ELR (cell line): ENCODE measurements around the gene BCL7B.
"Not testable (repeated sequence)": the region's sequence is repeated elsewhere in the genome, so short reads cannot be mapped to it uniquely, and the experiment has no call there.

Experiments
- DNase-seq: peaks from one replicate; pipeline ENCODE4 v3.0.0-alpha.2; 2015; ENCODE audit warnings: low read depth

BCL7B gene

DNA sequence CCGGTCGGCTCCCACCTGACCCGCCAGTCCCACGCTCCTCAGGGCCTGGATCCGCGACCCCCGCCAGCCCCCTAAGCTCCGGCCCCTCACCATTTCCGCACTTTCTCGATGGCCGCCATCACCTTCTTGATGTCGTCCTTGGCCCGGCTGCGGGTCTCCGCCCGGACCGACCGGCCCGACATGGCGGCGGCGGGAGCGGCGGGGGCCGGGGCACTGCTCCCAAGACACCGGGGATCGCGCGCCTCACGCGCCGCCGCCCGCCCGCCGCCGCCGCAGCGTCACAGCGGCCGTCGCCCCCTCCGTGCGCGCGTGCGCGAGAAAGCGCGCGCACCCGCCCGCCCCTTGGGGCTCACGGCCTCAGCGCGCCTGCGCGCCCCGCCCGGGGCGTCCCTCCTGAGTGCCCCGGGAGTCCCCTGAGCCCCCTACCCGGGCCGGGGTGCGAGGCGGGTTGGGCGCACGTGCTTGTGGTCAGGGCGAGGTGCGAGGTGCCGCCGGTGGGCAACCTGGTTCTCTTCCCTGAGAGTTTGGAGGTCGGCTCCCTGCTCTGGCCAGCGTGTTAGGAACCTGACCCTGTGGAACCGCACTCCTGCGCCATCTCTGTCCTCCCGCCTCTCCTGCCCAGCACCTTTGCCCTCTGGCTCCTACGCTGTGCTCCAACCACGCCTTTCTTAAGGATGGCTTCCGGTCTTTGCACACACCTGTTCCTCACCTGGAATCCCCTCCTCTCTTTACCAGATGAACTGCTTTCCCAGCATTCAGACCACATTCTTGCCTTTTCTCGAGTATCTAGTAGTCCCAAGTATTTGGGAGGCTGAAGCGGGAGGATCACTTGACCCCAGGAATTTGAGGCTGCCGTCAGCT is at the start of gene BCL7B:
Gene BCL7B, minus strand, starts transcription at position 294 of the 861 bp plus-strand sequence. Its CDS starts 112 bp downstream, at position 182.
- peak; percentile 69 for DNase-seq

DNA sequence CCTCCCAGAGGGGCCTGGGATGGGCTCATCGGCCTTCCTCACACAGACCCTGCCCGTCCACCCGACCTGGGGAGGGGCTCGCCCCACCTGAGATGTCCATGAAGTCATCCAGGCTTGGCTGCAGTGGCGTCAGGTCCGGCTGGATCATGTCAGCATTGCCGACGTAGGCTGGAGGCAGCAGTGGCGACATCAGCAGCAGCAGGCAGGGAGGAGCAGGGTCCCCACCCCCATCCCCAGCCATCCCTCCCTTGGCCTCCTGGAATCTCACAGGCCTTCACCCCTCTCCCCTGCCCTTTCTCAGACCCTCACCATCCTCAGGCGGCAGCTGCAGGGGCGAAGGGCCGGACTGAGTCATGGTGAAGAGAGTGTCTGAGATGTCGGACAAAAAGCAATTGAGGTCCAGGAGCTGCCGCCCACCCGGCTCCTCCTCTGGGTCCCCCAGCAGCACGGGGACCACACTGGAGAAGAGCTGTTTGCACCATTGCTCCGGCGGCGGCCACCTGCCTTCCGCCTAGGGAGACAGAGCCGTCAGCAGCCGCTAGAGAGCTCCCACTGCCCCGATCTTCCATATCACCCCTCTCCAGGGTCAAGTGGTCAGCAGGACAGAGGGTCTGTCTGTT is 48.2 kb upstream of the BCL7B start:
- no peak for DNase-seq

- DNase-seq: peak; percentile 47
Observed at GRCh38 chr7:73602721-73603651, 45.5 kb upstream of the BCL7B start.

GRCh38 chr7:73599916-73600315 is 42.4 kb upstream of the BCL7B start:
- DNase-seq: no peak

GRCh38 chr7:73599151-73599882 is 41.8 kb upstream of the BCL7B start:
- no peak for DNase-seq

DNA sequence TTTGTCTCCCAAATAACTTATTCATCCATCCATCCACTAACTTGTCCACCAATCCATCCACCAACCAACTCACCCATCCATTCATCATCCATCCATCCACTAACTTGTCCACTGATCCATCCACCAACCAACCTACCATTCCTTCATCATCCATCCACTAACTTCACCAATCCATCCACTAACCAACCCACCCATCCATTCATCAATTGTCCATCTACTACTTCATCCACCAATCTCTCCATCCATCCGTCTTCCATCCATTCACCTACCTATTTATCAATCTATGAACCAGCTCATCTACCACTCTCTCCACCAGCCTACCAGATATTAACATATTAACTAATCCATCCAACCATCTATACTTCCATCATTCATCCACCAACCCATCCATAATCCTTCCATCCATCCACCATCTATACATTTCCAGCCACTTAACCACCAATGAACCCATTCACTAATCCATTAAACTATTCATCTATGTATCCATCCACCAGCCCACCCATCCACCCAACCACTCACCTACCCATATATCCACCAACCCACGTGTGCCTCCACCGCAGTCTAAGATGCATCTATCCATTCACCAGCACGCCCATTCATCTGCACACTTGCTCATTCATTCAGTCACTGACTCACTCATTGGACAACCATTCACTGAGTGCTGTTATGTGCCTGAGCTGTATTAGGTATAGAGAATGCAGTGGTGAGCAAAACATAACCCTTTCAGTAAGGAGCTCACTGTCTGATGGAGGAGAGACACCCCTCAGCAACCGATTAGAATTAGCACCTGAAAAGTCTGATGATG is 40.7 kb upstream of the BCL7B start:
- no peak for DNase-seq

DNA sequence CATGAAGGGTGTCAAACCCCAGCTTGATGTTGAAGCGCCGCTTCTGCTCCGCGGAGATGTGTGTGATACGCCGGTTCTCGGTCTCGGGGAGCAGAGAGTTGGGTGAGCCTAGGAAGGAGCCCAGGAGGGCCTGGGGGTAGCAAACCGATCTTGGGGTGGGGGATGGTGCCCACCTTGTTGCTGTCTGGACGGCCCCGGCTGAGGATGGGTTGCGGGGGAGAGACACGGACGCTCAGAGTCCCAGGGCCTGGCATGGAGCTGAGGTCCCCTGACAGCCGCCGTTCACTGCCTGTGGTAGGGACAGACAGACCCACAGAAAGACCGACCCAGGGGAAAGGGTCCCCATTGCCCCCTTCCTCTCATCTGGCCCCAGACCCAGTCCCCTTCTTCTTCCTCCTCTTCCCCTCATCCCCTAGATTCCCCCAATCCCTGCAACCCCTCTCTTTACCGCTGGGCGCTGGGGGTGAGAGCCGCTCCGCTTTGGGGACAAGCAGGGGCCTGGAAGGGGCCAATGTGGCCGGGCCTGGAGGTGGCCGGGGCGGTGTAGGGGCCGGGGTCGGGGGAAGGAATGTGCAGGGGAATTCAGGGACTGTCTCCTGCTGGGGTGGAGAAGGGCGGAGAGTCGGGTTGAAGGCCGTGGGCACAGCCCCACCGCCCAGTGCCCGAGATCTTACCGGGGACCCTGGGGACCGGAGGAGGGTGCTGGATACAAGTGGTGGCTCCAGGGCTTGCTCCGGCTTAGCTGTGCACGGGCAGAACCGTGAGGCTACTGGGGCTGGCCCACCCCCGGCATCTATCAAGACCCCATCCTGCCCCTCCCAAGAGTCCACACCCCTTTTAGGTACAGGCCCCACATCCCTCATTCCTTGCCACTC is 38.9 kb upstream of the BCL7B start:
- DNase-seq: no peak

DNA sequence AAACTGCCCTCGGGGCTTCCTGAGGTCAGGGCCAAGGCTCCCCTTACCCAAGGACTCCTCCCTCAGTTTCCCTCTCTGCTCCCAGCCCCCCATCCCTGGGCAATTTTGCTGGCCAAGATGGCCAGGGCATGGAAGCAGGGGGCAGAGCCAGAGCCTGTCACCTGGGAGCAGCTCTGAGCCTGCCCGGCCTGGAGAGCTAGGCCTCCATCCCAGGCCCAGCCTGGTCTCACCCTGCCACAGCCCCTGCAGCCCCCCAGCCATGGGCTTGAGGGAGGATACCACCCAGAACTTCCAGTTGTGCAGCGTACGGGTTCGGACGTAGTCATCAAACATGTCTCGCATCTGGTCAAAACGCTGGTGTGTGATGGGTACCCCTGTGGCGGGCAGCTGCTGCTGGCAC is 37.9 kb upstream of the BCL7B start:
- no peak for DNase-seq

GRCh38 chr7:73593207-73594045 is 35.9 kb upstream of the BCL7B start:
- DNase-seq: no peak

GRCh38 chr7:73586911-73587310 is 29.4 kb upstream of the BCL7B start:
- DNase-seq: no peak

DNA sequence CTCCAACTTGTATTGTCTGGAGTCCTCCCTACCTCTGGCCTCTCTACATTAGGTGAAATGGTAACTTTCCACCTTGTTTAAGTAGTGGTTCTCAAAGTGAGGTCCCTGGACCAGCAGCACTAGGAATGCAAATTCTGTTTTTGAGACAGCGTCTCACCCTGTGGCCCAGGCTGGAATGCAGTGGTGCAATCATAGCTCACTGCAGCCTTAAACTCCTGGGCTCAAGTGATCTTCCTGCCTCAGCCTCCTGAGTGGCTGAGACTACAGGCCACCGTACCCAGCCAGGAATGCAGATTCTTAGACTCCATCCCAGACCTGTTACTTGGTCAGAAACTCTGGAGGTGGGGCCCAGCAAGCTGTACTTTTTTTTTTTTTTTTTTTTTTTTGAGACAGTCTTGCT is 27.7 kb upstream of the BCL7B start:
- no peak for DNase-seq

DNA sequence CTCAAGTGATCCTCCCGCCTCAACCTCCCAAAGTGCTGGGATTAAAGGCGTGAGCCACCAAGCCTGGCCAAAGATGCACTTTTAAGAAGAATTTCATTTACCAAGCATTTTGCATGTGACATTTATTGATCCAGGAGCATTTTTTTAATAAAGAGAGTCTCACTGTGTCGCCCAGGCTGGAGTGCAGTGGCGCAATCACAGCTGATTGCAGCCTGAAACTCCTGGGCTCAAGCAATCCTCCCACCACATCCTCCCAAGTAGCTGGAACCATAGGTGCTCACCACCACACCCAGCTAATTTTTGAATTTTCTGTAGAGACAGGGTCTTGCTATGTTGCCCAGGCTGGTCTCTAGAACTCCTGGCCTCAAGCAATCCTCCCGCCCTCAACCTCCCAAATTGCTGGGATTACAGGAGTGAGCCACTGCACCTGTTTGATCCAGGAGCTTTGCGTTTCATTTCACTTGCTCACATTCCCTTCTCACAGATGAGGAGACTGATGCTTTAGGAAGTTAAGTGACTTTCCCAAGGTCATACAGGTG is 25.2 kb upstream of the BCL7B start:
- no peak for DNase-seq

- DNase-seq: not testable (repeated sequence)
Observed at GRCh38 chr7:73581006-73581405, 23.5 kb upstream of the BCL7B start.

DNA sequence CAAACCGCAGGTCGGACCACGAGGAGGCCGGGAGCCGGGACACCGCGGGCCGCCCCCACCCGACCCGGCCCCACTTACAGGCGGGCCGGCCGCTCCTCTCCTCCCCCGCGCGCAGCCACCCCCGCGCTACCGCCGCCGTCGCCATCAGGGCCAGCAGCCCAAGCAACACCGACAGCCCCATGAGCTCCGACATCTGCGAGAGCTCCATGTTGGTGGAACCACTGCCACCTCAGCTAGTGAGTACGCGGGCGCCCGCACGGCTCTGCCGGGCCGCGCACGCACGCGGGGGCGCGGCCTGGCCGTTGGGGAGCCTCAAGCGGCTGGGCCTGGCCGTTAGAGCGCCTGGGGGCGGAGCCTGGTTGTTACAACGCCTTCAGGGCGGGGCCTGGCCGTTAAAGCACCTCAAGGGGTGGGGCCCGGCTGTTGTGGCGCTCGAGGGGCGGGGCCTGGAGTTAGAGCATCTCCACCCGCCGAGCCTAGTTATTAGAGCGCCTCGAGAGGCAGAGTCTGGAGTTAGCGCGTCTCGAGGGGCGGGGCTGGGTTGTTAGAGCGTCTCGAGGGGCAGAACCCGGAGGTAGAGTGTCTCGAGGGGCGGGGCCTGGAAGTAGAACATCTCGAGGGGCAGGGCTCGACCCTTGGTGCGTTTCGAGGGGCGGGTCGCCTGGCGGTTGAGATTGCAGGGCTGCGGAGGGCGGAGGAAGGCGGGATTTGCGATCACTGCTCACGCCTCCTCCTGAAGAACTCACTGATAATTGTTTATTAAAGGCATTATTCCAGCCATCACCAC is 21.0 kb upstream of the BCL7B start, which contains the start of gene TBL2:
Gene TBL2, minus strand, starts transcription at position 238 of the 787 bp plus-strand sequence. Its CDS starts 30 bp downstream, at position 208.
- peak; percentile 98 for DNase-seq

GRCh38 chr7:73577627-73578341 is 20.3 kb upstream of the BCL7B start:
- DNase-seq: peak; percentile 40

DNA sequence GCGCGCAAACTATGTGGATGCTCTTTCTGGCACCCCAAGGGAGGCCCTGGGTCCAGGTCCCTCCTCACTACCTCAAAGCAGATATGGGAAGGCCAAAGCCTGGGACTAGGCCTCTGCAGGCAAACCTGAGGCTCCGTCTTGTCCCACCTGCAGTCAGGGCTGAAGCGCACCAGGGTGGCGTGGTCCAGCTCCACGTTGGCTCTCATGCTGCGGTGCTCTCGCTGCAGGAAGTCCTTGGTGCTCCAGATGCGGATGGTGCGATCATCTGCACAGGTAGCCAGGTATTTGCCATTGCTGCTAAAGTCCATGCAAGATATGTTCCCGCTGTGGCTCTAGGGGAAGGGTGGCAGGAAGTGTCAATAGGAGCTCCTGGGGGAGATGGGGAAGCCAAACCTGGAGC is 16.3 kb upstream of the BCL7B start:
- no peak for DNase-seq

GRCh38 chr7:73573276-73573675 is 15.8 kb upstream of the BCL7B start:
- no peak for DNase-seq
